ENCODE data around the gene VPS35L. TPM values are rescaled to one million over a fixed set of nuclear protein-coding genes. Genes with fewer than 3 reads are reported as not detected.

The VPS35L gene
- total RNA-seq, 2 experiments from 2014 or later: 25.8 to 28.3 TPM

GRCh38 chr16:19618876-19619275 lies 63.4 kb downstream of the VPS35L start:
- H3K27me3 Mint-ChIP-seq: no peaks in the 10 kb centered on the region
- H3K36me3 ChIP-seq (ENCODE audit: insufficient read depth, low read length): peaks cover 19% of the 10 kb centered on the region
- ATAC-seq (ENCODE audit: poor library complexity) (no peak), DNase-seq (no peak)
- ChIA-PET CTCF (no interaction called here), POLR2A (no interaction called here)
- no peak overlapping the region for H3K27ac Mint-ChIP-seq
- intact Hi-C loops (cut with DNase I, micrococcal nuclease): no loop called here
- no peaks in the 10 kb centered on the region for H3K4me1 ChIP-seq (ENCODE audit: insufficient read depth, low read length)
- H3K36me3 Mint-ChIP-seq (ENCODE audit: low read depth): peaks cover 57% of the 10 kb centered on the region
- no peaks in the 10 kb centered on the region for H3K27me3 ChIP-seq (ENCODE audit: control insufficient read depth in 1 of 2, insufficient read depth in 2 of 2, low read length in 2 of 2)
- H3K27ac ChIP-seq (ENCODE audit: low read depth in 1 of 2, low read length in 2 of 2): no peak overlapping the region
- H3K4me1 Mint-ChIP-seq (ENCODE audit: low read depth): no peaks in the 10 kb centered on the region
- no peak overlapping the region for H3K4me3 Mint-ChIP-seq
- H3K4me3 ChIP-seq (ENCODE audit: low read length): no peak overlapping the region
- no peak for TF ChIP-seq CTCF (IDR thresholded peaks at IDR 0.05)
- H3K9me3 Mint-ChIP-seq: no peaks in the 10 kb centered on the region
- H3K9me3 ChIP-seq (ENCODE audit: control insufficient read depth in 1 of 2, insufficient read depth in 1 of 2, low read length in 2 of 2): no peaks in the 10 kb centered on the region

- Histone ChIP-seq H3K9me3 (ENCODE audit: control insufficient read depth in 1 of 2, insufficient read depth in 1 of 2, low read length in 2 of 2) (no peaks in the 10 kb centered on the region), H3K27ac (ENCODE audit: low read depth in 1 of 2, low read length in 2 of 2) (no peak overlapping the region), H3K4me1 (ENCODE audit: insufficient read depth, low read length) (no peaks in the 10 kb centered on the region), H3K36me3 (ENCODE audit: insufficient read depth, low read length) (peaks cover 15% of the 10 kb centered on the region), H3K4me3 (ENCODE audit: low read length) (no peak overlapping the region), H3K27me3 (ENCODE audit: control insufficient read depth in 1 of 2, insufficient read depth in 2 of 2, low read length in 2 of 2) (no peaks in the 10 kb centered on the region)
- no peaks in the 10 kb centered on the region for H3K27me3 Mint-ChIP-seq
- H3K4me1 Mint-ChIP-seq (ENCODE audit: low read depth): no peaks in the 10 kb centered on the region
- ATAC-seq (ENCODE audit: poor library complexity) (no peak), DNase-seq (no peak)
- H3K4me3 Mint-ChIP-seq: no peak overlapping the region
- POLR2A ChIA-PET: no interaction called here
- intact Hi-C loops (cut with DNase I, micrococcal nuclease): no loop called here
- no peaks in the 10 kb centered on the region for H3K9me3 Mint-ChIP-seq
- peaks cover 65% of the 10 kb centered on the region for H3K36me3 Mint-ChIP-seq (ENCODE audit: low read depth)
- no peak for TF ChIP-seq CTCF (IDR thresholded peaks at IDR 0.05)
- no peak overlapping the region for H3K27ac Mint-ChIP-seq
- CTCF ChIA-PET: no interaction called here
Measured at GRCh38 chr16:19621445-19621844, 65.9 kb downstream of the VPS35L start.

GRCh38 chr16:19625039-19625438 lies 69.5 kb downstream of the VPS35L start:
- H3K27ac ChIP-seq (ENCODE audit: low read depth in 1 of 2, low read length in 2 of 2): no peak overlapping the region
- no peak for TF ChIP-seq CTCF (IDR thresholded peaks at IDR 0.05)
- ATAC-seq (ENCODE audit: poor library complexity): no peak
- no peaks in the 10 kb centered on the region for H3K4me1 Mint-ChIP-seq (ENCODE audit: low read depth)
- H3K9me3 ChIP-seq (ENCODE audit: control insufficient read depth in 1 of 2, insufficient read depth in 1 of 2, low read length in 2 of 2): no peaks in the 10 kb centered on the region
- intact Hi-C loops (cut with DNase I, micrococcal nuclease): no loop called here
- H3K27me3 Mint-ChIP-seq: no peaks in the 10 kb centered on the region
- no peak overlapping the region for H3K27ac Mint-ChIP-seq
- ChIA-PET CTCF (no interaction called here), POLR2A (no interaction called here)
- DNase-seq: no peak
- no peak overlapping the region for H3K4me3 ChIP-seq (ENCODE audit: low read length)
- no peaks in the 10 kb centered on the region for H3K4me1 ChIP-seq (ENCODE audit: insufficient read depth, low read length)
- H3K9me3 Mint-ChIP-seq: no peaks in the 10 kb centered on the region
- peaks cover 61% of the 10 kb centered on the region for H3K36me3 Mint-ChIP-seq (ENCODE audit: low read depth)
- no peak overlapping the region for H3K4me3 Mint-ChIP-seq
- H3K27me3 ChIP-seq (ENCODE audit: control insufficient read depth in 1 of 2, insufficient read depth in 2 of 2, low read length in 2 of 2): no peaks in the 10 kb centered on the region
- peaks cover 15% of the 10 kb centered on the region for H3K36me3 ChIP-seq (ENCODE audit: insufficient read depth, low read length)

Measured in CD4-positive, alpha-beta T cell (primary cell).